Prostate gland (tissue), 2 donors: ENCODE data around the gene SLF1. TPM values are rescaled to one million over a fixed set of nuclear protein-coding genes. Genes with fewer than 3 reads are reported as not detected.
A peak's percentile ranks its signal among the peaks of the same experiment; 100 is the strongest.

ENCODE experiments used
- DNase-seq: peaks from one replicate; pipeline ENCODE4 v3.0.0-alpha.2; 2019; ENCODE audit warnings: low spot score
- H3K27ac ChIP-seq, 2 donors: fragments of 200-600 bp; sonication (generic); 2 replicates each; pipeline ENCODE4 v1.5.1; 2017 to 2019
- H3K27me3 ChIP-seq: fragments of 200-600 bp; sonication (generic); replicated peaks from 2 replicates; pipeline ENCODE4 v1.5.1; 2019; ENCODE audit not compliant: insufficient read depth
- H3K36me3 ChIP-seq, 2 donors: fragments of 200-600 bp; sonication (generic); 1 replicate in 1 of 2; 2 replicates in 1 of 2; pipeline versions ENCODE4 v1.5.1 to v1.8.1; 2017 to 2019
- H3K4me1 ChIP-seq: fragments of 200-600 bp; sonication (generic); replicated peaks from 2 replicates; pipeline ENCODE4 v1.5.1; 2019
- H3K4me3 ChIP-seq, 2 donors: fragments of 200-600 bp; sonication (generic); 2 replicates each; pipeline ENCODE4 v1.5.1; 2017 to 2019
- H3K9me3 ChIP-seq: fragments of 200-600 bp; sonication (generic); 2 replicates; pipeline ENCODE4 v1.5.1; 2017
- POLR2A ChIP-seq: fragments of 450-650 bp; IDR thresholded peaks from one replicate; pipeline ENCODE4 v1.6.1; 2016; ENCODE audit warnings: antibody characterized with exemption, mild to moderate bottlenecking
- POLR2AphosphoS5 ChIP-seq: sonication (generic); formaldehyde crosslinking; IDR thresholded peaks from one replicate; pipeline ENCODE4 v1.6.1; 2017; ENCODE audit warnings: antibody characterized with exemption
- WGBS: methylation state at CpG from one replicate; pipeline ENCODE4 v1.1.5; 2018; 5-methylcytosine and 5-hydroxymethylcytosine counted together
- intact Hi-C: fragments of 100-400 bp; cut with DNase I; formaldehyde crosslinking; loops from one replicate; pipeline ENCODE4 v1.14.2; 2022
- total RNA-seq, 2 donors: library from RNA; depleted of rRNA; stranded (reverse); fragments of >200 nt; gene quantifications; one replicate each; pipeline ENCODE4 v1.1.0, GENCODE V29; 2016
- TF ChIP-seq, protein P1 (sequence below), 4 experiments: fragments of 200-600 bp in 2 of 4; fragments of 450-650 bp in 2 of 4; sonication (generic) in 2 of 4; IDR thresholded peaks; 1 replicate in 3 of 4; 2 replicates in 1 of 4; pipeline ENCODE4 v1.5.1; 2016 to 2019; ENCODE audit warnings: antibody characterized with exemption in 4 of 4, mild to moderate bottlenecking in 2 of 4, moderate library complexity in 2 of 4

The SLF1 gene
- total RNA-seq, 2 donors from 2014 or later: 4.6 to 34.4 TPM

DNA sequence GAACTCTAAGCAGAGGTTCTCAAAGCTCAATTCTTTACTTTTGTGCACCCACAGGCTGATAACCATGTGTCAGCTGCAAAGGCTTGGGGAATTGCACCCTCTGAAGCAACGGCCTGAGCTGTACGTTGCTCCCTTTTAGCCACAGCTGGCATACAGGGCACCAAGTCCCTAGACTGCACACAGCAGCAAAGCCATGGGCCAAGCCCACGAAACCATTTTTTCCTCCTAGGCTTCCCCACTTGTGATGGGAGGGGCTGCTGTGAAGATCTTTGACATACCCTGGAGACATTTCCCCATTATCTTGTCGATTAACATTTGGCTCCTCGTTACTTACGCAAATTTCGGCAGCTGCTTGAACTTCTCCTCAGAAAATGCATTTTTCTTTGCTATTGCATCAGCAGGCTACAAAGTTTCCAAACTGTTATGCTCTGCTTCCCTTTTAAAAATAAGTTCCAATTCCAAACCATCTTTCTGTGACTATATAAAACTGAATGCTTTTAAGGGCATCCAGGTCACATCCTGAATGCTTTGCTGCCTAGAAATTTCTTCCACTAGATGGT, 23.1 kb upstream of the SLF1 start:
- Histone ChIP-seq H3K9me3 (no peaks in the 10 kb centered on the region), H3K4me1 (no peaks in the 10 kb centered on the region), H3K4me3 (no peak overlapping the region), H3K27me3 (no peaks in the 10 kb centered on the region), H3K36me3 (no peaks in the 10 kb centered on the region), H3K27ac (no peak overlapping the region)
- intact Hi-C loops: no loop called here
- TF ChIP-seq, protein P1, sequence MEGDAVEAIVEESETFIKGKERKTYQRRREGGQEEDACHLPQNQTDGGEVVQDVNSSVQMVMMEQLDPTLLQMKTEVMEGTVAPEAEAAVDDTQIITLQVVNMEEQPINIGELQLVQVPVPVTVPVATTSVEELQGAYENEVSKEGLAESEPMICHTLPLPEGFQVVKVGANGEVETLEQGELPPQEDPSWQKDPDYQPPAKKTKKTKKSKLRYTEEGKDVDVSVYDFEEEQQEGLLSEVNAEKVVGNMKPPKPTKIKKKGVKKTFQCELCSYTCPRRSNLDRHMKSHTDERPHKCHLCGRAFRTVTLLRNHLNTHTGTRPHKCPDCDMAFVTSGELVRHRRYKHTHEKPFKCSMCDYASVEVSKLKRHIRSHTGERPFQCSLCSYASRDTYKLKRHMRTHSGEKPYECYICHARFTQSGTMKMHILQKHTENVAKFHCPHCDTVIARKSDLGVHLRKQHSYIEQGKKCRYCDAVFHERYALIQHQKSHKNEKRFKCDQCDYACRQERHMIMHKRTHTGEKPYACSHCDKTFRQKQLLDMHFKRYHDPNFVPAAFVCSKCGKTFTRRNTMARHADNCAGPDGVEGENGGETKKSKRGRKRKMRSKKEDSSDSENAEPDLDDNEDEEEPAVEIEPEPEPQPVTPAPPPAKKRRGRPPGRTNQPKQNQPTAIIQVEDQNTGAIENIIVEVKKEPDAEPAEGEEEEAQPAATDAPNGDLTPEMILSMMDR (IDR thresholded peaks at IDR 0.05): no peak
- TF ChIP-seq POLR2AphosphoS5 (no peak), POLR2A (no peak)
- DNase-seq: no peak
- 93% methylated on average over 7 of the region's 7 CpGs for WGBS

DNA sequence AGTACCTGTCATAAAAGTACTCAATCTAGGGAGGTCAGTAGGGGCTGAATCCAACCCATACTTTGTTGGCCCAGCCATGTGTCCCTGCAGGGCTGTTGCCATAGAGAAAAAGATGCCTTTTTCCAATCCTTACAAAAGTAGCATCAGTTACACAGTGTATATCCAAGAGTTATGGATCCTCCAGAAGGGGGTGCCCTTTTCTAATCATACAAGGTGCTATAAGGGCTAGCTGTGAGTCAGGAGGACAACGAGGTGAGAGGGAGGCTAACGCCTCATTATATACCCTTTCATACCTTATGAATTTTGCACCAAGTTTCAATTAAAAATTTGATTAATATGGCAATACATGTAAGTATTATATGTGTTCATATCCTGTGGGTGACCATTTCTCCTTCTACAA, 4.9 kb upstream of the SLF1 start:
- H3K9me3 ChIP-seq: no peaks in the 10 kb centered on the region
- no peaks in the 10 kb centered on the region for H3K27me3 ChIP-seq
- no peaks in the 10 kb centered on the region for H3K4me1 ChIP-seq
- TF ChIP-seq, protein P1 (IDR thresholded peaks at IDR 0.05): no peak
- TF ChIP-seq POLR2A (no peak), POLR2AphosphoS5 (no peak)
- H3K27ac ChIP-seq: no peak overlapping the region
- intact Hi-C loops: no loop called here
- 67% methylated on average over 2 of the region's 2 CpGs for WGBS
- no peak overlapping the region for H3K4me3 ChIP-seq
- DNase-seq: no peak
- no peaks in the 10 kb centered on the region for H3K36me3 ChIP-seq

DNA sequence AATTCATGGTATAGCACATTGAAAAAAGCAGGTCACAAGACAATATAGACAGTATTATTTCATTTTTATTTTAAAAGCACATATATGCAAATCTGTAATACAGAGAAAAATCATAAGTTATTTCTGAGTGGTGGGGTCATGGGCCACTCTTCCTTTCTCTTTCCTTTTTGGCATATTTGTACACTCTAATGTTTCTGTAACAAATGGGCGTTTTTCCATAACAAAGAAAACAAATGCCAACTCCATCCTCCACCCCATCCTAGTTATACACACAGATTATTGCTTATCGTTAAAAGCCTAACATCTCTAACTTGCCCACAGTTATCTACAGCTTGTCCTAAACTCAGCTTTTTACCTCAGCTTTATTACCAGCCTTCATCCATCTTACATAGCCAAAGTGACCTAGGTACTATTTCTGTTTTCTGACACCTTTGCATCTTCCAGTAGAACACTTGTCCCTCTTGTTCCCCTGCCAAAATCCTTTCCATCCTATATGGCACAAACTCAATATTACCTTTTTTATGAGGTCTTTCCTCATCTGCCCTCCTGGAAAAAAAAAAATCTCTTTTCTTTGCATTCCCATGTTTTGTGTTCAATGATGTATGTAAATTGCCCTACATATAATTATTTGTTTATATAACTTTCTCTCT, 4.2 kb upstream of the SLF1 start:
- no peaks in the 10 kb centered on the region for H3K27me3 ChIP-seq
- H3K4me1 ChIP-seq: no peaks in the 10 kb centered on the region
- no peak overlapping the region for H3K27ac ChIP-seq
- DNase-seq: no peak
- no peak overlapping the region for H3K4me3 ChIP-seq
- TF ChIP-seq, protein P1 (IDR thresholded peaks at IDR 0.05): no peak
- no peaks in the 10 kb centered on the region for H3K36me3 ChIP-seq
- WGBS: 87% methylated on average over 2 of the region's 2 CpGs
- no peaks in the 10 kb centered on the region for H3K9me3 ChIP-seq
- intact Hi-C loops: no loop called here

DNA sequence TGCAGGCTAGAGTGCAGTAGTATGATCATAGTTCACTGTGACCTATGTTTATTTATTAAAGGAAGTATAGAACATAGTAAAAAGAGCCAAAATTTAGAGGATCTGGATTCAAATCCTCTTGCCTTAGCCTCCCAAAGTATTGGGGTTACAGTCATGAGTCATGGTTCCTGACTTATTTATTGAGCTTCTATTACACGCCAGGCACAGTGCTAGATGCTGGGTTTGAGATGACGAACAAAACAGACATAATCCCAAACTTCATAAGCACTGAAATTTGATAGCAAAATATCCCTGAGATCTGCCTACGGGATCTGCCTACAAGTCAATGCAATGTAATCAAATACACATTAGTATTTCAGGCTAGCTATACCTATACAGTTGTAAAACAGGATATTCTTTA, 2.6 kb upstream of the SLF1 start:
- Histone ChIP-seq H3K4me1 (no peaks in the 10 kb centered on the region), H3K9me3 (no peaks in the 10 kb centered on the region), H3K4me3 (no peak overlapping the region), H3K27ac (no peak overlapping the region), H3K27me3 (no peaks in the 10 kb centered on the region), H3K36me3 (no peaks in the 10 kb centered on the region)
- DNase-seq: no peak
- WGBS: 97% methylated on average over 3 of the region's 3 CpGs
- TF ChIP-seq POLR2AphosphoS5: no peak
- TF ChIP-seq, protein P1 (IDR thresholded peaks at IDR 0.05): no peak
- TF ChIP-seq POLR2A: no peak
- intact Hi-C loops: loop anchor here (5.0 kb wide), 1 partner anchor 504 kb away; a partner anchor contains a TSS

DNA sequence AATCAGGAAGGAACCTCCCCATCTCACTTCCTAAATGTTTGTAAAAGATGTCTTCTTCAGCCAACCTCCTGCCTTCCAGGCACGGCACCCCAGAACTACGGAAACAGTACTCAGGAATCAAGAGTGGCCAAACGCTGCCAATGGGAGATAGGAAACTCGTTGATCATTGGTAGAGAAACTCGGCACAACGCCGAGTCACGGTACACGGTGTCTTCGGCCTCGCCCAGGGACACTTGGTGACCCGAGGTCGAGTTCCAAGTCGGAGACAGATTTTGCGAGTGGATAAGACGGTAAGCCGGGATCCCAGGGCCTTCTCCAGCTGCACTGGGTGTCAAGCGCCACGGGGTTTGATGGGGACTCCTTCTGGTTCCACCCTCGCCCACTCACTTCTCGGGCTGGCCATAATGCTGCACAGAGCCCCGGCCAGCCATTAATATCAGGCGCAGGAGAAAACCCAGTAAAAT, 408 bp upstream of the SLF1 start:
- DNase-seq: peak; percentile 51
- no peaks in the 10 kb centered on the region for H3K36me3 ChIP-seq
- under 1% methylated on average over 21 of the region's 23 CpGs for WGBS
- H3K27me3 ChIP-seq: no peaks in the 10 kb centered on the region
- no peaks in the 10 kb centered on the region for H3K4me1 ChIP-seq
- intact Hi-C loops: loop anchor here (5.0 kb wide), 1 partner anchor 506 kb away; a partner anchor contains a TSS
- peak overlapping the region; percentile 40 to 74 for H3K27ac ChIP-seq
- TF ChIP-seq POLR2A (no peak), POLR2AphosphoS5 (no peak)
- TF ChIP-seq, protein P1 (IDR thresholded peaks at IDR 0.05): peak in 1 of 4 experiments; percentile 4
- H3K4me3 ChIP-seq: peak overlapping the region; percentile 61 to 63
- no peaks in the 10 kb centered on the region for H3K9me3 ChIP-seq
